Muscle of leg (tissue), 11 donors: Measurements from ENCODE around the gene PATZ1. TPM values are rescaled to one million over a fixed set of nuclear protein-coding genes. Genes with fewer than 3 reads are reported as not detected.
A peak's percentile ranks its signal among the peaks of the same experiment; 100 is the strongest.
"Not testable (repeated sequence)": the region's sequence is repeated elsewhere in the genome, so short reads cannot be mapped to it uniquely, and the experiment has no call there.

ENCODE experiments used
- DNase-seq: peaks from one replicate; pipeline ENCODE4 v3.0.0; 2013
- H3K27ac ChIP-seq: one replicate; pipeline ENCODE4 v1.5.1; 2013; ENCODE audit warnings: mild to moderate bottlenecking, low read length, control low read depth
- H3K27me3 ChIP-seq: one replicate; pipeline ENCODE4 v1.6.1; 2013; ENCODE audit warnings: low read length; ENCODE audit not compliant: control insufficient read depth, insufficient read depth
- H3K36me3 ChIP-seq: one replicate; pipeline ENCODE4 v1.6.1; 2013; ENCODE audit warnings: low read length; ENCODE audit not compliant: control insufficient read depth, insufficient read depth
- H3K4me1 ChIP-seq: one replicate; pipeline ENCODE4 v1.6.1; 2013; ENCODE audit warnings: low read length; ENCODE audit not compliant: control insufficient read depth, insufficient read depth
- H3K4me3 ChIP-seq: one replicate; pipeline ENCODE4 v1.5.1; 2013; ENCODE audit warnings: low read length, control low read depth
- H3K9me3 ChIP-seq: replicated peaks from 2 replicates; pipeline ENCODE4 v1.6.1; 2013; ENCODE audit warnings: low read depth, low read length; ENCODE audit not compliant: control insufficient read depth
- WGBS: methylation state at CpG from one replicate; pipeline ENCODE4 v1.1.5; 2013; ENCODE audit warnings: missing lambda C conversion rate; ENCODE audit not compliant: insufficient coverage; 5-methylcytosine and 5-hydroxymethylcytosine counted together
- polyA plus RNA-seq, 8 donors: library from polyadenylated mRNA; unstranded; fragments of 120-200 nt; gene quantifications; one replicate each; pipeline versions ENCODE4 v1.2.1 to v1.2.3, GENCODE V29; 2013; ENCODE audit warnings: inconsistent platforms in 1 of 8, low replicate concordance in 1 of 8; ENCODE audit not compliant: insufficient read length in 8 of 8, insufficient read depth in 1 of 8
- total RNA-seq: library from RNA; stranded (reverse); fragments of 120-200 nt; gene quantifications from one replicate; pipeline ENCODE4 v1.2.4, GENCODE V29; 2013

The PATZ1 gene
- total and polyA plus RNA-seq, 9 donors = 16.5 to 28.5 (median 25.4) TPM

DNA sequence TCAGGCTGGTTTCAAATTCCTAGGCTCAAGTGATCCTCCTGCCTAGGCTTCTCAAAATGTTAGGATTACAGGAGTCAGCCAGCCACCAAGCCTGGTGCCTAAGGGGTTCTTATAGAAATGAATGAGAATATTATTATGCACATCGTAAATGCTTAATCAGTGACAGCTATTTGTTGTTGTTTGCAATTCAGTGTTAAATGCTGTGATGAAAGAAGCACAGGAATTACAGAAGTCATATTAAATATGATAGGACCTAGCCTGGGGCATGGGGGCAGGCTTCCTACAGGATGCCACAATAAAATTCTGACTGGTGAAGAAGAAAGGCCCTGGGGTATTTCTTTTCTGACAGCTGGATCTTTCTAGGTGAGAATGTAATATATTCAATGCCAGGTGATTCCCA is 13.9 kb upstream of the PATZ1 start:
- peaks cover 5% of the 10 kb centered on the region for H3K4me1 ChIP-seq
- H3K36me3 ChIP-seq = no peaks in the 10 kb centered on the region
- no peaks in the 10 kb centered on the region for H3K9me3 ChIP-seq
- no peaks in the 10 kb centered on the region for H3K27me3 ChIP-seq
- no peak for DNase-seq
- WGBS = 88% methylated on average over 1 of the region's 1 CpG
- no peak overlapping the region for H3K27ac ChIP-seq
- no peak overlapping the region for H3K4me3 ChIP-seq

GRCh38 chr22:31354515-31354914 is 8.4 kb upstream of the PATZ1 start:
- 33% methylated on average over 1 of the region's 5 CpGs for WGBS
- no peak for DNase-seq
- Histone ChIP-seq H3K4me1 (no peaks in the 10 kb centered on the region), H3K27me3 (no peaks in the 10 kb centered on the region), H3K27ac (no peak overlapping the region), H3K36me3 (no peaks in the 10 kb centered on the region), H3K9me3 (no peaks in the 10 kb centered on the region), H3K4me3 (no peak overlapping the region)

GRCh38 chr22:31350410-31350863 is 4.3 kb upstream of the PATZ1 start:
- no peak for DNase-seq
- Histone ChIP-seq H3K27ac (no peak overlapping the region), H3K4me1 (peaks cover 5% of the 10 kb centered on the region), H3K27me3 (no peaks in the 10 kb centered on the region), H3K9me3 (no peaks in the 10 kb centered on the region), H3K4me3 (no peak overlapping the region), H3K36me3 (no peaks in the 10 kb centered on the region)
- 49% methylated on average over 6 of the region's 8 CpGs for WGBS

DNA sequence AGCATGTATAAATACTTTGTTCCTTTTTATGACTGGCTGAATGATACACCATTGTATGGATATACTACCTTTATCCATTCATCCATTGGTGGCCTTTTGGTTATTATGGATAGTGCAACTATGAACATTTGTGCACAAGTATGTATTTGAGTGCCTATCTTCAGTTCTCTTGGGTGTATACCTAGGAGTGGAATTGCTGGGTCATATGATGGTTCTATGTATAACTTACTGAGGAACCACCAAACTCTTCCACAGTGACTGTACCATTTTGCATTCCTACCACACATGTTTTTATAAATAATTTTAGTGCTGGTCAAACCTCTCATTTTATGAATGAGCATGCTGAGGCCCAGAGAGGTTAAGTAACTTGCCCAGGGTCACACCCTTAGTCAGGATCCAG is 3.8 kb upstream of the PATZ1 start:
- Histone ChIP-seq H3K27me3 (no peaks in the 10 kb centered on the region), H3K4me1 (peaks cover 9% of the 10 kb centered on the region), H3K4me3 (no peak overlapping the region), H3K27ac (no peak overlapping the region), H3K36me3 (peaks cover under 1% of the 10 kb centered on the region), H3K9me3 (no peaks in the 10 kb centered on the region)
- DNase-seq = no peak

DNA sequence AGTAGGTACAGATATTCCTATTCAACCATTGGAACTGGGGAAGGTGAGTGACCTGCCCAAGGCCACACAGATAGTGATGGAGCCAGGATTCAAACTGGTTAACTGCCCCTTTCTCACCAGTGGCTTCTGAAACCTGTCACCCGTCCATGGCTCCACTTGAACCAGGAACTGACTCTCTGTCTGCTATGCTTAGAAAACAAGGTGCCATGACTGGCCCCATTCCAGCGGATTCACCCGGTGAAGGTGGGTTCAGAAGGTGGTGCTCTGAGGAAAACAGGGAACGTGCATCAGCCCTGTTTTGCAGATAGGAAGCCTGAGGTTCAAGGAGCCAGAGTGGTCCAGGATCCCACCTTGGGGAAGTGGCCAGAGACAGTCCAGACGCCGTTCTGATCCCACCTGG is 2.6 kb upstream of the PATZ1 start:
- WGBS = 100% methylated on average over 2 of the region's 6 CpGs
- DNase-seq = no peak
- Histone ChIP-seq H3K9me3 (no peaks in the 10 kb centered on the region), H3K27me3 (no peaks in the 10 kb centered on the region), H3K4me1 (peaks cover 21% of the 10 kb centered on the region), H3K36me3 (peaks cover 13% of the 10 kb centered on the region), H3K4me3 (no peak overlapping the region), H3K27ac (no peak overlapping the region)

DNA sequence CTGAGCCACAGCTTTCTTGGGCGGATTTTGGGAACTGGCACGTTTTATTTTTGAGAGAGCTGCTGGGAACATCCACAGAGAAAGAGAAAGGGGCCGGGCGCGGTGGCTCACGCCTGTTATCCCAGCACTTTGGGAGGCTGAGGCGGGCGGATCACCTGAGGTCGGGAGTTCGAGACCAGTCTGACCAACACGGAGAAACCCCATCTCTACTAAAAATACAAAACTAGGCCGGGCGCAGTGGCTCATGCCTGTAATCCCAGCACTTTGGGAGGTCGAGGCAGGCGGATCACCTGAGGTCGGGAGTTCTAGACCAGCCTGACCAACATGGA is 1.8 kb upstream of the PATZ1 start:
- no CpG with 5 or more reads among the region's 16 CpGs for WGBS
- H3K27ac ChIP-seq = peak overlapping the region; percentile 85
- not testable (repeated sequence) for DNase-seq

GRCh38 chr22:31347251-31348008 is 1.3 kb upstream of the PATZ1 start:
- H3K4me3 ChIP-seq = peak overlapping the region; percentile 75
- no peaks in the 10 kb centered on the region for H3K27me3 ChIP-seq
- peaks cover 19% of the 10 kb centered on the region for H3K36me3 ChIP-seq
- H3K27ac ChIP-seq = peak overlapping the region; percentile 85
- H3K4me1 ChIP-seq = peaks cover 34% of the 10 kb centered on the region
- no peaks in the 10 kb centered on the region for H3K9me3 ChIP-seq
- WGBS = under 1% methylated on average over 49 of the region's 50 CpGs
- DNase-seq = peak; percentile 92

More for the DNA sequence above, 1.8 kb upstream of the PATZ1 start:
- Histone ChIP-seq H3K4me1 (peaks cover 29% of the 10 kb centered on the region), H3K36me3 (peaks cover 14% of the 10 kb centered on the region), H3K4me3 (peak overlapping the region; percentile 75)
- H3K27me3 ChIP-seq, H3K9me3 ChIP-seq: not testable (repeated sequence)

- peak overlapping the region; percentile 75 for H3K4me3 ChIP-seq
- H3K27me3 ChIP-seq = no peaks in the 10 kb centered on the region
- H3K9me3 ChIP-seq = no peaks in the 10 kb centered on the region
- under 1% methylated on average over 31 of the region's 40 CpGs for WGBS
- peaks cover 26% of the 10 kb centered on the region for H3K36me3 ChIP-seq
- peaks cover 37% of the 10 kb centered on the region for H3K4me1 ChIP-seq
- DNase-seq = peak; percentile 84
- peak overlapping the region; percentile 85 for H3K27ac ChIP-seq
Observed at GRCh38 chr22:31346733-31347250, 646 bp upstream of the PATZ1 start.

GRCh38 chr22:31345331-31346254 is 553 bp downstream of the PATZ1 start:
- Histone ChIP-seq H3K27me3 (no peaks in the 10 kb centered on the region), H3K27ac (no peak overlapping the region), H3K4me1 (peaks cover 40% of the 10 kb centered on the region), H3K36me3 (peaks cover 38% of the 10 kb centered on the region), H3K4me3 (peak overlapping the region; percentile 75), H3K9me3 (no peaks in the 10 kb centered on the region)
- peak; percentile 96 for DNase-seq
- under 1% methylated on average over 117 of the region's 126 CpGs for WGBS
